Activated CD4-positive, CD25-positive, alpha-beta regulatory T cell treated with anti-CD3 and anti-CD28 coated beads, Interleukin-2, amount 50 U/mL, for 16 hours (primary cell): ENCODE results near the gene PDXP.
"Not testable (repeated sequence)": the region's sequence is repeated elsewhere in the genome, so short reads cannot be mapped to it uniquely, and the experiment has no call there.

Experiments
- DNase-seq: peaks from one replicate; pipeline ENCODE4 v3.0.0-alpha.2; 2020; ENCODE audit warnings: low read depth, low spot score

The PDXP gene

GRCh38 chr22:37674951-37675929 lies 16.7 kb downstream of the PDXP start, which contains the start of gene LGALS1:
Gene LGALS1 (plus strand): TSS chr22:37675636. CDS start chr22:37675703, 67 bp downstream.
- DNase-seq: peak; percentile 33

- no peak for DNase-seq
Observed at GRCh38 chr22:37675930-37676735, 17.6 kb downstream of the PDXP start.

GRCh38 chr22:37676736-37677492 lies 18.4 kb downstream of the PDXP start:
- peak; percentile 88 for DNase-seq

- no peak for DNase-seq
Observed at GRCh38 chr22:37677493-37677974, 19.0 kb downstream of the PDXP start.

- DNase-seq: no peak
Observed at GRCh38 chr22:37678372-37678771, 19.8 kb downstream of the PDXP start.

- DNase-seq: no peak
Observed at GRCh38 chr22:37679670-37680069, 21.1 kb downstream of the PDXP start.

GRCh38 chr22:37680191-37680851 lies 21.8 kb downstream of the PDXP start:
- DNase-seq: no peak

- no peak for DNase-seq
Observed at GRCh38 chr22:37681001-37681424, 22.5 kb downstream of the PDXP start.

GRCh38 chr22:37681556-37682049 lies 23.1 kb downstream of the PDXP start:
- peak; percentile 51 for DNase-seq

- DNase-seq: no peak
Observed at GRCh38 chr22:37684803-37685615, 26.5 kb downstream of the PDXP start.

GRCh38 chr22:37686002-37686982 lies 27.8 kb downstream of the PDXP start, which contains the start of gene NOL12:
Gene NOL12 (plus strand): TSS chr22:37686343. CDS start chr22:37686393, 50 bp downstream.
- DNase-seq: peak; percentile 56

GRCh38 chr22:37690407-37690806 lies 31.9 kb downstream of the PDXP start:
- DNase-seq: no peak

GRCh38 chr22:37690901-37691504 lies 32.5 kb downstream of the PDXP start:
- DNase-seq: no peak

- DNase-seq: no peak
Observed at GRCh38 chr22:37692627-37693285, 34.2 kb downstream of the PDXP start.

GRCh38 chr22:37694131-37694530 lies 35.6 kb downstream of the PDXP start:
- DNase-seq: not testable (repeated sequence)

GRCh38 chr22:37696260-37696656 lies 37.7 kb downstream of the PDXP start:
- not testable (repeated sequence) for DNase-seq
